Measurements from ENCODE around the gene PREP. TPM values are rescaled to one million over a fixed set of nuclear protein-coding genes. Genes with fewer than 3 reads are reported as not detected.

Gene PREP
- total and polyA plus RNA-seq, 2 of the 8 experiments (the other 6 are each of a cell fraction or from before 2014, with no cell fraction given) = 26.8 to 70.0 TPM

- Histone ChIP-seq H3K9ac (replicated peaks in 1 of 4; ENCODE audit: extremely low read depth in 1 of 4, low read depth in 3 of 4, low read length in 3 of 4) (no peak overlapping the region), H3K23me2 (ENCODE audit: low read depth, low read length) (no peaks in the 10 kb centered on the region), H3K4me3 (ENCODE audit: extremely low read depth in 1 of 4, insufficient read depth in 2 of 4, low read depth in 3 of 4, low read length in 4 of 4) (no peak overlapping the region), H3K9me3 (ENCODE audit: insufficient read depth in 2 of 2, low read depth in 1 of 2, low read length in 1 of 2) (no peaks in the 10 kb centered on the region), H4K91ac (replicated peaks; ENCODE audit: insufficient read length, low read length) (no peak overlapping the region), H3K4me2 (ENCODE audit: insufficient read depth in 1 of 2, low read depth in 2 of 2, low read length in 2 of 2) (no peak overlapping the region), H2AK5ac (ENCODE audit: low read depth, low read length) (no peak overlapping the region), H4K8ac (ENCODE audit: extremely low read depth, insufficient read depth, low read length) (no peak overlapping the region), H3K23ac (ENCODE audit: insufficient read length) (no peak overlapping the region), H3K4ac (replicated peaks; ENCODE audit: insufficient read length, low read depth, low read length) (no peak overlapping the region), H4K5ac (ENCODE audit: insufficient read length, low read depth, low read length) (no peak overlapping the region), H2AFZ (ENCODE audit: low read length) (no peak overlapping the region), H3K27me3 (replicated peaks in 1 of 4; ENCODE audit: control insufficient read depth in 3 of 4, extremely low read depth in 1 of 4, insufficient read depth in 3 of 4, low read length in 3 of 4) (no peaks in the 10 kb centered on the region), H3K14ac (ENCODE audit: insufficient read length) (no peak overlapping the region), H2BK12ac (ENCODE audit: low read depth, low read length) (no peak overlapping the region), H2BK15ac (ENCODE audit: low read length) (no peak overlapping the region), H3K27ac (ENCODE audit: low read depth, low read length) (no peak overlapping the region), H2BK5ac (ENCODE audit: low read depth, low read length) (no peak overlapping the region), H3K79me1 (ENCODE audit: low read depth, low read length) (no peaks in the 10 kb centered on the region), H3K36me3 (ENCODE audit: control insufficient read depth in 2 of 4, insufficient read depth in 4 of 4, low read length in 3 of 4) (peaks cover 4 to 32% (median 20%) of the 10 kb centered on the region in 4 experiments; a peak in 6 of 8 replicates), H2BK120ac (replicated peaks; ENCODE audit: low read depth, low read length) (no peak overlapping the region), H3K56ac (replicated peaks; ENCODE audit: insufficient read length, low read depth, low read length) (no peak overlapping the region), H3K18ac (ENCODE audit: extremely low read depth, low read length) (no peak overlapping the region), H4K20me1 (replicated peaks in 1 of 2; ENCODE audit: control insufficient read depth in 1 of 2, insufficient read depth in 2 of 2, low read length in 2 of 2) (no peaks in the 10 kb centered on the region), H3K4me1 (replicated peaks in 1 of 4; ENCODE audit: control insufficient read depth in 3 of 4, insufficient read depth in 4 of 4, low read length in 3 of 4) (no peaks in the 10 kb centered on the region), H2BK20ac (ENCODE audit: low read length) (no peak overlapping the region), H3K79me2 (ENCODE audit: control insufficient read depth in 1 of 2, insufficient read depth in 2 of 2, low read length in 2 of 2) (no peaks in the 10 kb centered on the region)
- WGBS, 2 experiments (ENCODE audit: extremely low coverage in 1 of 2, insufficient coverage in 1 of 2, insufficient read length in 1 of 2, insufficient replicate concordance in 2 of 2, low coverage in 1 of 2, low lambda C conversion rate in 2 of 2, missing lambda C conversion rate in 1 of 2) = 86% methylated on average over 4 of the region's 4 CpGs; no CpG with 5 or more reads in 1 of the 2 experiments
- DNase-seq (ENCODE audit: low read depth in 1 of 2, low spot score in 2 of 2) (no peak), FAIRE-seq (no peak)
- CTCF ChIA-PET (ENCODE audit: partially characterized antibody) = interaction anchor here (0.6 to 3.7 kb wide), 6 partner anchors 9 to 583 kb away, joined by 3 to 17 read pairs (median 5); no protein-coding TSS in a partner anchor
- POLR2A ChIA-PET (ENCODE audit: partially characterized antibody) = no interaction called here
- TF ChIP-seq MAX (IDR thresholded peaks at IDR 0.05) = no peak
- TF ChIP-seq SAP30 (IDR thresholded peaks at IDR 0.05; ENCODE audit: insufficient read depth, insufficient replicate concordance, low read length) = no peak
These were observed 30.6 kb downstream of the PREP start for GRCh38 chr6:105372142-105372848.

All from H1 (cell line).